AG09319 (cell line): ENCODE measurements around the gene MRPL52.

Experiments used
- DNase-seq: peaks from one replicate; pipeline ENCODE4 v3.0.0-alpha.2; 2010; ENCODE audit warnings: low read depth; ENCODE audit errors: extremely low read depth
- TF ChIP-seq, protein P1 (sequence below): IDR thresholded peaks from 2 replicates; pipeline ENCODE4 v1.5.1; 2011; ENCODE audit warnings: low read depth, mild to moderate bottlenecking, inconsistent platforms, low read length, moderate library complexity

The MRPL52 gene

DNA sequence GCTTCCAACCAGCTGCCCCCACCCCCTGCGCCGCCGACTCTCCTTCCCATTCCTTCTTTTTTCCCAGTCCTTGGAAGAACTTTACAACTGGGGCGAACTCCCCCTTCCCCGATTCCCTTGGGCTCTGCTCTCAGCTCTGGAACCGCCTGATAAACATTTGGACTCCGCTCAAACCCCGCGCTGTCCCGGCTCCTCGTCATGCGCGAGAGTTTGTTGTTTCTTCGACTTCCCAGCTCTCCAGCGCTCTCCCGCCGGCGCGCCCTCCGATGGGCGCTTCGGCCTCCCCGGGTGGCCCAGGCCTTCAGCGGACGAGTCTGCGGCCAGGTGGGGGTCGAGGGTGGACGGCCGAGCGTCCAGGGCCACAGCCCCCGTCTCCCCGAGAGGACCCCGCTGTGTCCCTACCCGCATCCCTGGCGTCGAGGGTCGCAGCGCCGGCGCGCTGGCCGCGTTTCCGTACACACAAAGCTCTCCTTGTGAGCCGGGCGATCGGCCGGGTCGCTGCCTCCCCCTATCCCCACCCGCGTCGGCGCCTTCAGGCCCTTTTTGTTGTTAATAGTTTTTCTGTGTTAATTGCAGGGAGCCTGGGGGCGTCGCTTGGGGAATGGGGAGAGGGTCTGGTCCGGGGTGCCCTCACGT, 7.5 kb downstream of the MRPL52 start:
- no peak for DNase-seq
- TF ChIP-seq, protein P1, sequence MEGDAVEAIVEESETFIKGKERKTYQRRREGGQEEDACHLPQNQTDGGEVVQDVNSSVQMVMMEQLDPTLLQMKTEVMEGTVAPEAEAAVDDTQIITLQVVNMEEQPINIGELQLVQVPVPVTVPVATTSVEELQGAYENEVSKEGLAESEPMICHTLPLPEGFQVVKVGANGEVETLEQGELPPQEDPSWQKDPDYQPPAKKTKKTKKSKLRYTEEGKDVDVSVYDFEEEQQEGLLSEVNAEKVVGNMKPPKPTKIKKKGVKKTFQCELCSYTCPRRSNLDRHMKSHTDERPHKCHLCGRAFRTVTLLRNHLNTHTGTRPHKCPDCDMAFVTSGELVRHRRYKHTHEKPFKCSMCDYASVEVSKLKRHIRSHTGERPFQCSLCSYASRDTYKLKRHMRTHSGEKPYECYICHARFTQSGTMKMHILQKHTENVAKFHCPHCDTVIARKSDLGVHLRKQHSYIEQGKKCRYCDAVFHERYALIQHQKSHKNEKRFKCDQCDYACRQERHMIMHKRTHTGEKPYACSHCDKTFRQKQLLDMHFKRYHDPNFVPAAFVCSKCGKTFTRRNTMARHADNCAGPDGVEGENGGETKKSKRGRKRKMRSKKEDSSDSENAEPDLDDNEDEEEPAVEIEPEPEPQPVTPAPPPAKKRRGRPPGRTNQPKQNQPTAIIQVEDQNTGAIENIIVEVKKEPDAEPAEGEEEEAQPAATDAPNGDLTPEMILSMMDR, result no peak

DNA sequence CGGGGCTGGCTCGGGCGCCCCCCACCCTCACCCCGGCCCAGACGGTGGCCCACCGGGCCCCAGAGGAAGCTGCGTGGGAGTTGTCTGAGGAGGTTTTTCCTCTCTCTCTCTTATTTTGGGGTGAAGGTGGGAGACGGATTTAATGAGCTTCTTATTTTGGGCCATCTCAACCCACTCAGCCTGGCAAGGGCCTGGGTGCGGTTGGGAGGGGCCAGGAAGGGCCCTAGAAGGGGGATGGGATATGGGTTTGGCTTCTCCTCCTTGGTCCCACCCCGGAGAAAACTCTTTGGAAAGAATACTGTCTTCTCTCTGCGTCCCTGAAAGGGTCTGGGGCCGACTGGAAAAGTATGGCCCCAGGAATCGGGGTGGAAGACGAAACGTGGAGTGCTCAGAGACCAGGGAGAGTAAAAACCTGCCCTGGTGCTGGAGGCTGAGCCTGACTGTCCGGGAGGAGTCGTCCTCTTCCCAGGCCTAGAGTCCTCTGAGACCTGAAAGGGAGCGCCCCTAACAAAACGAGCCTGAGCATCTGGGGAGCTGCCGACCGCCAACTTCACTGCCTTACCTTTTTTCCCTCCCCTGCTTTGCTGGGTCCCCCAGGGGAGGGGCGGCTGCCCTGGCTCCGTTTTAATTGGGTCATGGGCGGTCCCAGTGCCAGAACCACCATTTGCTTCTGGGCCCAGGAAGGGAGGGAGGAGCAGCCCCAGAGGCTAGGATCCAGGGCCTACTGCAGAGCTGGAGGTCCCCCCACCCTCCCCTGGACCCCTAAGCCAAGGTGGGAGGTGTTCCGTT, 8.3 kb downstream of the MRPL52 start:
- TF ChIP-seq, protein P1, result no peak; the same call in 1 of the 2 replicates
- DNase-seq, result no peak

DNA sequence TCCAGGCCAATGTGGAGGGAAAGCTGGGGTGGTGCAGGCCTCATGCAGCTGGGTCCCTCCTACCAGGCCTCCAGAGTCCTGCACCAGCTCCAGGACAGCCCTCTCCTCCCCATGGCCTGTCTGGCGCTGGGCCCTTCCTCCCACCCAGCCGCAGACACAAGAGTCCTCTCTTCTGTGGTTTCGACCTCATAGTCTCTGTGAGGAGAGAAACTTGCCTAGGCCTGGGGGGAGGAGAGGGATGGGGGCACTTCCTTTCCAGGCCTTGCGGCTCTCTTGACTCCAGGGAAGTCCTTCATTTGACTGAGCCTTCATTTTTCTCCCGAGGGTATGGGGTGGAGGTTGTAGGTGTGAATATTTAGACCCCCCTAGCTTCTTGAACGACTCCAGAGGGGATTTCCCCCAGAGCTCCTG, 8.9 kb downstream of the MRPL52 start:
- TF ChIP-seq, protein P1, result no peak
- no peak for DNase-seq

DNA sequence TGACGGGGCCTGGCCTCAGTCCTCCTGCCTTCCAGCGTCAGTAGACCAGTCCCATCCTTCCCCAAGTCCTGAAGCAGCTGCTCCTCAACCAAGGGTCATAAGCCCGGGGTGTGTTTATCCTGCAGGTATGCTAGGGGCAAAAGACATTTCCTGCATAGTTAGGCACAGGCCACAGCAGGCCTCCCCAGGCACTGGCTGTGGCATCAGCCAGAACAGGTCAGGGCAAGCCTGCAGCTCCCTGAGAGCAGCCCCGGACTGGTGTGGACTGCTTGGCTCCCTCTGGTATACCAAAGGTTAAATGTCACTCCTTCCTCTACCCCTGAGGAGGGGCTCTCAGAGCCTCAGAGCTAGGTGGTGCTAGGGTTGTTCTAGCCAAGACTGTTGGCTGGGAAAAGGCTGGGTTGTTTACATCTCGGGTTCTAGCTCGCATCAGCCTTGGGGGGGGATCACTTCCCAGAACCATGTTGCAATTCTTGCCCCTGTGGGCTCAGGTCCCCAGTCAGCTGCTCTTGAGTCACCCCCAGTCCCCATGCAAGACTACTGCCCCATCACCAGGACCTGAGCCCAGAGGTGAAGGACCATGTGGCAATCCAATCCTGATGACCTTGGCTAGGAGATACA, 9.6 kb downstream of the MRPL52 start:
- TF ChIP-seq, protein P1, result no peak

DNA sequence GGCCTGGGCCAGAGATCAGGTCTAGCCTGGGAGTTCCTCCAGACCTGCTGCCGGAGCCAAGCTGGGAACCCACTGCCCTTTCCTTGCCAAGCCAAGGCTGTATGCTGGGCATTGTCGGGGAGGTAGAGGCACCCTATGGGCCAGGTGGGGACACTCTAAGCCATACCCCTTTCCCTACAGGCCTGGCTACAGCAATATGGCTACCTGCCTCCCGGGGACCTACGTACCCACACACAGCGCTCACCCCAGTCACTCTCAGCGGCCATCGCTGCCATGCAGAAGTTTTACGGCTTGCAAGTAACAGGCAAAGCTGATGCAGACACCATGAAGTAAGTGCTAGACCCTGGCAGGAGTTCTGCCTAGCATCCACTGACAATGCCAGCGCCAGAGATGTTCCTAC, 11.6 kb downstream of the MRPL52 start:
- DNase-seq, result no peak
- TF ChIP-seq, protein P1, result no peak

More for the DNA sequence above, 9.6 kb downstream of the MRPL52 start:
- no peak for DNase-seq

DNA sequence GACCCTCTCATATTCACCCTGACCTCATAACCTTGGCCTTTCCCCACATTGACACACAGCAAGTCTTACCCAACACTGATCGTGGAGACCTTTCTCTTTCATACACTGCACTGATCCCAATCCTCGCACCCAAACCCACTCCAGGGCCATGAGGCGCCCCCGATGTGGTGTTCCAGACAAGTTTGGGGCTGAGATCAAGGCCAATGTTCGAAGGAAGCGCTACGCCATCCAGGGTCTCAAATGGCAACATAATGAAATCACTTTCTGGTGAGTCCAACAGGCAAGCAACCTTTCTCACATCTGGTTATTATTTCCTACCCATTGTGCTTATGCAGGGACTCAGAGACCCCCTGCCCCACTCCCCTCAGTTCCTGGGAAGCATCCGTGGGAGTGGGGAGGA, 12.1 kb downstream of the MRPL52 start:
- TF ChIP-seq, protein P1, result no peak
- DNase-seq, result no peak
